HG02852 (cell line): ENCODE measurements around the gene EIF2A.
"Not testable (repeated sequence)": the region's sequence is repeated elsewhere in the genome, so short reads cannot be mapped to it uniquely, and the experiment has no call there.

Experiments
- ATAC-seq: cut with Tn5 transposase; IDR thresholded peaks from one replicate; pipeline ENCODE4 v1.9.1; 2021; ENCODE audit warnings: mild to moderate bottlenecking, moderate library complexity; ENCODE audit not compliant: unreplicated experiment

The EIF2A gene

GRCh38 chr3:150600647-150601530 lies 54.3 kb downstream of the EIF2A start:
- ATAC-seq = not testable (repeated sequence)

GRCh38 chr3:150602426-150603152 lies 56.0 kb downstream of the EIF2A start:
- peak; percentile 4 for ATAC-seq

- ATAC-seq = peak; percentile 51
These were observed 56.8 kb downstream of the EIF2A start, which contains the start of gene SELENOT for GRCh38 chr3:150603153-150603979. Gene SELENOT, plus strand, starts transcription at chr3:150603321. Its CDS starts 42 bp downstream, at chr3:150603363.

- no peak for ATAC-seq
These were observed 57.4 kb downstream of the EIF2A start for GRCh38 chr3:150603980-150604319.

- no peak for ATAC-seq
These were observed 59.5 kb downstream of the EIF2A start for GRCh38 chr3:150605998-150606641.

GRCh38 chr3:150607267-150608065 lies 60.9 kb downstream of the EIF2A start:
- no peak for ATAC-seq

- no peak for ATAC-seq
These were observed 63.4 kb downstream of the EIF2A start for GRCh38 chr3:150609988-150610387.

- ATAC-seq = no peak
These were observed 64.2 kb downstream of the EIF2A start for GRCh38 chr3:150610785-150611184.

GRCh38 chr3:150611666-150612065 lies 65.1 kb downstream of the EIF2A start:
- no peak for ATAC-seq

GRCh38 chr3:150612494-150612893 lies 65.9 kb downstream of the EIF2A start:
- no peak for ATAC-seq

- no peak for ATAC-seq
These were observed 66.4 kb downstream of the EIF2A start for GRCh38 chr3:150613034-150613433.

- ATAC-seq = no peak
These were observed 67.3 kb downstream of the EIF2A start for GRCh38 chr3:150613709-150614480.

GRCh38 chr3:150620002-150620689 lies 73.6 kb downstream of the EIF2A start:
- no peak for ATAC-seq

- ATAC-seq = not testable (repeated sequence)
These were observed 76.4 kb downstream of the EIF2A start for GRCh38 chr3:150622955-150623354.

- ATAC-seq = no peak
These were observed 77.4 kb downstream of the EIF2A start for GRCh38 chr3:150623945-150624344.

GRCh38 chr3:150626148-150626930 lies 79.8 kb downstream of the EIF2A start:
- no peak for ATAC-seq

- ATAC-seq = no peak
These were observed 81.0 kb downstream of the EIF2A start for GRCh38 chr3:150627557-150627956.
